Measurements from ENCODE around the gene CSPG4. TPM values are rescaled to one million over a fixed set of nuclear protein-coding genes. Genes with fewer than 3 reads are reported as not detected.

The CSPG4 gene
- total and polyA plus RNA-seq, 10 of the 15 experiments (the other 5 are each of a cell fraction or from before 2014, with no cell fraction given), result 0.02 to 2.2 (median 0.76) TPM

- no peak for ATAC-seq
- FAIRE-seq, result no peak
- no peaks in the 10 kb centered on the region for H3K4me1 ChIP-seq (ENCODE audit: control insufficient read depth, insufficient read depth, low read length)
- no peaks in the 10 kb centered on the region for H3K79me2 ChIP-seq (ENCODE audit: control insufficient read depth, insufficient read depth, low read length)
- ChIA-PET CTCF (interaction anchor here (0.9 to 6.8 kb wide), 6 partner anchors 35 to 315 kb away, joined by 3 to 58 read pairs (median 6); partner anchors contain the start of genes MAN2C1, SIN3A and SNX33), SMC1A (ENCODE audit: uncharacterized antibody, unreplicated experiment) (interaction anchor here (0.9 kb wide), 1 partner anchor 314 kb away, joined by 3 read pairs; the partner anchor contains the start of gene MAN2C1), POLR2A (no interaction called here), RAD21 (ENCODE audit: unreplicated experiment) (interaction anchor here (0.6 to 1.4 kb wide), 3 partner anchors 120 to 314 kb away, joined by 3 to 5 read pairs (median 3); partner anchors contain the start of gene MAN2C1)
- no peak overlapping the region for H3K9ac ChIP-seq (ENCODE audit: control insufficient read depth, insufficient read depth, low read length)
- WGBS (ENCODE audit: insufficient coverage, insufficient replicate concordance, low lambda C conversion rate, missing lambda C conversion rate), result 55% methylated on average over 36 of the region's 40 CpGs
- H2AFZ ChIP-seq (ENCODE audit: control insufficient read depth, low read depth, low read length), result no peak overlapping the region
- no peak overlapping the region for H3K4me3 ChIP-seq
- H3K27ac ChIP-seq (ENCODE audit: control insufficient read depth, insufficient read depth), result no peak overlapping the region
- H3K36me3 ChIP-seq (ENCODE audit: control insufficient read depth in 2 of 2, insufficient read depth in 2 of 2, low read length in 1 of 2), result no peaks in the 10 kb centered on the region
- no peak for TF ChIP-seq IKZF1 (conservative IDR thresholded peaks at IDR 0.05)
- TF ChIP-seq POLR2AphosphoS2 (IDR thresholded peaks at IDR 0.05; ENCODE audit: low read depth, low read length), result no peak
- TF ChIP-seq NR2C2 (IDR thresholded peaks at IDR 0.05; ENCODE audit: borderline replicate concordance, control insufficient read depth, insufficient read length, low read depth), result no peak
- TF ChIP-seq SUZ12 (IDR thresholded peaks at IDR 0.05; ENCODE audit: unreplicated experiment), result no peak
- TF ChIP-seq PKNOX1 (IDR thresholded peaks at IDR 0.05), result no peak
- no peak for DNase-seq (ENCODE audit: low read depth, low spot score)
- in situ Hi-C loops (cut with MboI) (no loop called here), intact Hi-C loops (cut with micrococcal nuclease; ENCODE audit: unreplicated experiment) (loop anchor here (1.0 kb wide), 1 partner anchor 315 kb away; no protein-coding TSS in a partner anchor)
- no peak overlapping the region for H3K4me2 ChIP-seq (ENCODE audit: control insufficient read depth, insufficient read depth)
- H3K27me3 ChIP-seq (replicated peaks in 1 of 2; ENCODE audit: control insufficient read depth in 2 of 2, insufficient read depth in 2 of 2, low read length in 1 of 2), result peaks cover 0 to 1% of the 10 kb centered on the region in 2 experiments; a peak in 1 of 4 replicates
- no peaks in the 10 kb centered on the region for H4K20me1 ChIP-seq (ENCODE audit: control insufficient read depth, insufficient read depth)
- no peaks in the 10 kb centered on the region for H3K9me3 ChIP-seq (replicated peaks; ENCODE audit: control insufficient read depth, insufficient read depth, low read length)
- BruUV-seq (replicated peaks), result no TSS peak
Measured at GRCh38 chr15:75682181-75683135, 30.2 kb downstream of the CSPG4 start.
